Thymus (tissue), 11 donors: Measurements from ENCODE around the gene CDHR2. TPM values are rescaled to one million over a fixed set of nuclear protein-coding genes. Genes with fewer than 3 reads are reported as not detected.

Source experiments
- DNase-seq, 9 donors: peaks; one replicate each; pipeline ENCODE4 v3.0.0-alpha.2; 2013; ENCODE audit warnings: low spot score in 9 of 9, low read depth in 6 of 9, missing footprints in 1 of 9
- H3K27ac ChIP-seq, 2 donors: one replicate each; pipeline ENCODE4 v1.5.1; 2013; ENCODE audit warnings: control low read depth in 1 of 2, low read depth in 1 of 2, low read length in 1 of 2, mild to moderate bottlenecking in 1 of 2, moderate library complexity in 1 of 2
- H3K27me3 ChIP-seq, 2 donors: one replicate each; pipeline ENCODE4 v1.5.1; 2013; ENCODE audit warnings: low read length in 1 of 2; ENCODE audit not compliant: control insufficient read depth in 2 of 2, insufficient read depth in 1 of 2
- H3K36me3 ChIP-seq, 2 donors: one replicate each; pipeline ENCODE4 v1.5.1; 2013; ENCODE audit warnings: low read length in 1 of 2, mild to moderate bottlenecking in 1 of 2, moderate library complexity in 1 of 2; ENCODE audit not compliant: control insufficient read depth in 2 of 2, insufficient read depth in 2 of 2
- H3K4me1 ChIP-seq, 2 donors: one replicate each; pipeline ENCODE4 v1.5.1; 2013; ENCODE audit warnings: low read length in 2 of 2; ENCODE audit not compliant: control insufficient read depth in 2 of 2, insufficient read depth in 2 of 2
- H3K4me3 ChIP-seq, 2 donors: one replicate each; pipeline ENCODE4 v1.5.1; 2013; ENCODE audit warnings: low read length in 2 of 2, control low read depth in 1 of 2, mild to moderate bottlenecking in 1 of 2
- H3K9me3 ChIP-seq, 2 donors: one replicate each; pipeline ENCODE4 v1.5.1; 2013; ENCODE audit warnings: low read length in 1 of 2, mild to moderate bottlenecking in 1 of 2; ENCODE audit not compliant: control insufficient read depth in 2 of 2, insufficient read depth in 1 of 2
- WGBS: extraction: QIAGEN DNeasy Blood & Tissue Kit; methylation state at CpG from one replicate; pipeline ENCODE4 v1.1.7; 2013; 5-methylcytosine and 5-hydroxymethylcytosine counted together
- polyA plus RNA-seq: library from polyadenylated mRNA; stranded (reverse); fragments of 200-250 nt; gene quantifications from one replicate; pipeline ENCODE4 v1.2.3, GENCODE V29; 2013
- total RNA-seq: library from RNA; stranded (reverse); fragments of 120-200 nt; gene quantifications from one replicate; pipeline ENCODE4 v1.2.4, GENCODE V29; 2013
- donor health status: healthy.

CDHR2 gene
- total and polyA plus RNA-seq, 2 donors: 0.07 to 0.33 TPM

DNA sequence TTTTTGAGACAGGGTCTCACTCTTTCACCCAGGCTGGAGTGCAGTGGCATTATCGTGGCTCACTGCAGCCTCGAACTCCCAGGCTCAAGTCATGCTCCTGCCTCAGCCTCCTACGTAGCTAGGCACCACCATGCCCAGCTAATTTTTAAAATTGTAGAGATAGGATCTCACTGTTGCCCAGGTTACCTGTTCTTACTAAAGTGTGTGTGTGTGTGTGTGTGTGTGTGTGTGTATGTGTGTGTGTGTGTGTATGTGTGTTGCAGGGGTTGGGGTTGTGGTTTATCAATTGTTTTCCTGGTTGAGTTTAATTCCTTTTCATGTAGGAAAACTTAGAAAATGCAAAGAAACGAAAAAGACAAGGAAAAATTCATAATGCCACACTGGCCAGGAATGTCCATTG lies 33.7 kb upstream of the CDHR2 start:
- Histone ChIP-seq H3K36me3 (no peaks in the 10 kb centered on the region), H3K4me3 (no peak overlapping the region), H3K27ac (no peak overlapping the region), H3K4me1 (no peaks in the 10 kb centered on the region), H3K9me3 (no peaks in the 10 kb centered on the region), H3K27me3 (no peaks in the 10 kb centered on the region)
- WGBS: 90% methylated on average over 4 of the region's 4 CpGs
- DNase-seq: no peak

DNA sequence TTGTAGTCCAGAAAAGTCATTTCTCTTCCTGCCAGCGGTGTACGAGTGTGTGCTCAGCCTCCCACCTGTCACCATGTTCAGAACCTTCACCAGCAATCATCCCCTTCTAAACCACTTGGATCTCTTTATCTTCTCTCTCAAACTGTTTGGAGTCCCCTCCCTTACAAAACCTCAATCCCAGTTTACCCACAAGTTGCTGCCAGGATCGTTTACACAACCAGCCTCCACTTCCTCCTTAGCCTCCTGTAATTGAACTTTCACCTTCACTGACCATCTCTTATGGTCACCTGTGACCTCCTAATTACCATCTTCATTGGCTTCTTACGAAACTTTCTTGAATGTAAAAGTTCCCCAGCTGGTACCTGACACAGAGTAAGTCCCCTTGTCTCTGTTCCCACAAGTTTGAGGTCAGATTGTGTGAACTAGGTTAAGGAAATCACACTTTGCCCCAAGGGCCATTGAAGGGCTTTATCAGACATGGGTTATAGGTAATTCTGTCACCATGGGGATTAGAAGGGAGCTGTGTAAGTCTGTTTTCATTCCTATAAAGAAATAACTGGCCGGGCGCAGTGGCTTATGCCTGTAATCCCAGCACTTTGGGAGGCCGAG lies 32.0 kb upstream of the CDHR2 start:
- no peak overlapping the region for H3K27ac ChIP-seq
- H3K36me3 ChIP-seq: no peaks in the 10 kb centered on the region
- 70% methylated on average over 7 of the region's 7 CpGs for WGBS
- H3K4me3 ChIP-seq: no peak overlapping the region
- no peaks in the 10 kb centered on the region for H3K4me1 ChIP-seq
- DNase-seq: no peak
- no peaks in the 10 kb centered on the region for H3K9me3 ChIP-seq
- H3K27me3 ChIP-seq: no peaks in the 10 kb centered on the region

DNA sequence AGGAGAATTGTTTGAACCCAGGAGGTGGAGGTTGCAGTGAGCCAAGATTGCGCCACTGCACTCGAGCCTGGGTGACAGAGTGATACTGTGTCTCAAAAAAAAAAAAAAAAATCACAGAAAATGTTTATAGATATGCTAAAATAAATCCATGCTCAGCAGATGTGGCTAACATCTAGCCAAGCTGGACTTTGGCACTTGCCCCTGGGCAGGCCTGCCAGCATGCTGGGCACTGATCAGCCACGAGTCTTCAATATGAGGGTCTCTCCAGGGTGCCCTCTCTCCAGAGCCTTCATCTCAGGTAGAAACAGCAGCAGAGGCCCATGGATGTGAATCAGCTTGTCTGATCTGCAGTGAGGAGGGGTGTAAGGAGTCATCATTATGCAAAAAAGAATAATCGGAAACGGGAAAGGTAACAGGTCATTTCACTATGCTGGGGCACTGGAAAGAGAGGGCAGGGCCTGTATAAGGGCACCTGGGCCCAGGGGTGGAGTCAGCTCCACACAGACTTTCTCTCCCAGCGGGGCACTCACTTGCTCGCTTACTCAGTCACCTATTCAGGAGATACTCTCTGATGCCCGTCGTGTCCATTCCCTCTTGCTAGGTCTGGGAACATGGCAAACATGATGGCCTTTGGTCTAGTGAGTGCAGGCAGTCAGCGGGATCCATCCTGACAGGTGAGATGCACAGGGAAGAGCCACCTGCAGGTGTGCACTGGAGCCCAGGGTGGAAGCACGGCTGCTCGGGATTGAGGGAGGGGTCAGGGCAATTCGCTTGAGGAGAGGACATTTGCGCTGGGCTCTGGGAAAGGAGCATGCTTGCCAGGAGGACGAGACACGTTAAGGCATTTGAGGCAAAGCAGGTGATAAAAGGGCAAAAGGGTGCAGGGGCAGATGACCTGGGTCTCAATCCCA lies 29.1 kb upstream of the CDHR2 start:
- H3K27me3 ChIP-seq: no peaks in the 10 kb centered on the region
- no peaks in the 10 kb centered on the region for H3K9me3 ChIP-seq
- no peak overlapping the region for H3K4me3 ChIP-seq
- H3K27ac ChIP-seq: no peak overlapping the region
- H3K4me1 ChIP-seq: no peaks in the 10 kb centered on the region
- H3K36me3 ChIP-seq: no peaks in the 10 kb centered on the region
- no peak for DNase-seq
- WGBS: 91% methylated on average over 16 of the region's 16 CpGs

DNA sequence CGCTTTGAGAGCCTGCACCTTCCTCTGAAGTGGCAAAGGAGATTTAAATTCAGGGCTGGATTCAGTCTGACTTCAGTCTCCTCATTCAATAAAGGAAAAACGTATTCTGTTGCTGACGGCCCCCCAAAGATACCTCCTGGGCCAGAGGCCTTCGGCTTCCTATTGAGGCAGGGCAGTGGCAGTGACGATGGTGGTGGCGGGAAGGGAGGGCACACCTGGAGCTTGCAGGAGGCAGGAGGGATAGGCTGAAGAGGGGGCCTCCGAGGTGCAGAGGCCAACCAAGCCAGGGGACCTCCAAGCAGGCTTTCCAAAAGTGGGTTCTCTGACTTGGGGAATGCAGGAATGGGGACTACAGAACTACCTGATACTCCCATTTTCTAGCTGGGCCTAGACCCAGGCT lies 27.9 kb upstream of the CDHR2 start:
- H3K36me3 ChIP-seq: peaks cover 5 to 6% of the 10 kb centered on the region in 2 donors
- 95% methylated on average over 7 of the region's 7 CpGs for WGBS
- DNase-seq: no peak
- H3K4me1 ChIP-seq: no peaks in the 10 kb centered on the region
- H3K9me3 ChIP-seq: no peaks in the 10 kb centered on the region
- H3K27ac ChIP-seq: no peak overlapping the region
- no peaks in the 10 kb centered on the region for H3K27me3 ChIP-seq
- no peak overlapping the region for H3K4me3 ChIP-seq

DNA sequence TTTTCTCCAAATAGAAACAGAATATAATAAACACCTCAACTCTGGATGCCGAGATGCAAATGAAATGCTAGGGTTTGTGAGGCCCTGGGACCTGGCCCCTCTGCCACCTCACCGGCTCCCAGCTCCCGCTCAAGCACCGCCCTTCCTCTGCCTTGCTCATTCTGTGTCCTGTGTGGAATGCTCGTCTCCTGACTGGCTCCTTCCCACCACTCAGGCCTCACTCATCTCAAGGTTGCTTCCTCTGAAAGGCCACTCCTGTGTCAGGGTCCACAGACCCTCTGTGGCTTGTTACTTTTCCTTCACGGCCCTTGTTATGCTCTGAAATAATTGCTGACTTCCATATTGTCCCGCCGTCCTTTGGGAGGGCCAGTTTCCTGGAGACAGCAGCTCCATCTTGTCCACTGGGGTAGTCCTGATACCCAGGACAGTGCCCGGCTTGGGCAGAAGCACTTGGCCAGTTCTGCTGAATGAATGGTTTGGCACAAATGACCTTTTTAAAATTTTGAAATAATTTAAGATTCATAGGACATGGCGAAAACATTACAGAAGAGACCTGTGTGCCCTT lies 27.4 kb upstream of the CDHR2 start:
- peaks cover 7 to 10% of the 10 kb centered on the region in 2 donors for H3K36me3 ChIP-seq
- no peak overlapping the region for H3K4me3 ChIP-seq
- WGBS: 93% methylated on average over 10 of the region's 10 CpGs
- no peaks in the 10 kb centered on the region for H3K4me1 ChIP-seq
- no peak overlapping the region for H3K27ac ChIP-seq
- no peaks in the 10 kb centered on the region for H3K27me3 ChIP-seq
- DNase-seq: no peak
- H3K9me3 ChIP-seq: no peaks in the 10 kb centered on the region

DNA sequence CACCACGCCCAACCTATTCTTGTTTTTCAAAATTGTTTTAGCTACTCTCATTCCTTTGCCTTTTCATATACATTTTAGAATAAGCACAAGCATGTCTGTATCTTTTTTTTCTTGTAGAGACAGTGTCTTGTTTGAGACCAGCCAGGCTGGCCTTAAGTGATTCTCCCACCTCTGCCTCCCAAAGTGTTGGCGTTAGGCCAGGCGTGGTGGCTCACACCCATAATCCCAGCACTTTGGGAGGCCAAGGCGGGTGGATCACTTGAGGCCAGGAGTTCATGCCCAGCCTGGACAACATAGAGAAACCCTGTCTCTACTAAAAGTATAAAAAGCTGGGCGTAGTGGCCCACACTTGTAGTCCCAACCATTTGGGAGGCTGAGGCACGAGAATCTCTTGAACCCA lies 25.0 kb upstream of the CDHR2 start:
- no peak overlapping the region for H3K4me3 ChIP-seq

DNA sequence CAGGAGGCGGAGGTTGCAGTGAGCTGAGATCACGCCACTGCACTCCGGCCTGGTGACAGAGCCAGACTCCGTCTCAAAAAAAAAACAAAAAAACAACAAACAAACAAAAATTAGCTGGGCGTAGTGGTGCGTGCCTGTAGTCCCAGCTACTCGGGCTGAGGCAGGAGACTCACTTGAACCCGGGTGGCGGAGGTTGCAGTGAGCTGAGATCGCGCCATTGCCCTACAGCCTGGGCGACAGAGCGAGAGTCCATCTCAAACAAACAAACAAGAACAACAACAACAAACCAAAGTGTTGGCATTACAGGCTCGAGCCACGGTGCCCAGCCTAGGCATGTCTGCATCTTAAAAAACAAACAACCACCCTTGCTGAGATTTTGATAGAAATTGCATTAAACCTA lies 24.2 kb upstream of the CDHR2 start:
- Histone ChIP-seq H3K27ac (no peak overlapping the region), H3K36me3 (peaks cover 35 to 41% of the 10 kb centered on the region in 2 donors), H3K4me1 (peaks cover 4 to 27% of the 10 kb centered on the region in 2 donors), H3K27me3 (no peaks in the 10 kb centered on the region), H3K4me3 (no peak overlapping the region), H3K9me3 (peaks cover 0 to 7% of the 10 kb centered on the region in 2 donors)
- DNase-seq: no peak
- 95% methylated on average over 15 of the region's 15 CpGs for WGBS

More for the DNA sequence above, 25.0 kb upstream of the CDHR2 start:
- no peaks in the 10 kb centered on the region for H3K27me3 ChIP-seq
- no peak for DNase-seq
- H3K36me3 ChIP-seq: peaks cover 27 to 33% of the 10 kb centered on the region in 2 donors
- no peak overlapping the region for H3K27ac ChIP-seq
- H3K9me3 ChIP-seq: no peaks in the 10 kb centered on the region
- 98% methylated on average over 6 of the region's 6 CpGs for WGBS
- H3K4me1 ChIP-seq: peaks cover 2 to 19% of the 10 kb centered on the region in 2 donors

DNA sequence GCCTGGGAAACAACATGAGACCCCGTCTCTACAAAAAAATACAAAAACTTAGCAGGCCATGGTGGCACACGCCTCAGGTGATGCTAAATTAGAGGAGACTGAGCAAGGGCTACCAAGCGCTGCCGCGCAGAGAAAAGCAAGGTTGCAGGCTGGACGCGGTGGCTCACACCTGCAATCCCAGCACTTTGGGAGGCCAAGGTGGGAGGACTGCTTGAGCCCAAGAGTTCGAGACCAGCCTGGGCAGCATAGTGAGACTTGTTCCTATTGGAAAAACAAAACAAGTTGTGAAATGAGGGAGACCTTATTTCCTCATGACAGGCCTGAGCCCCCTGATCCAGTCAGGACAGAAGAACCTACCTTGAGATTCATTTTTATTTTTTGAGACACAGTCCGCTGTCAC lies 23.5 kb upstream of the CDHR2 start:
- Histone ChIP-seq H3K4me3 (no peak overlapping the region), H3K27me3 (no peaks in the 10 kb centered on the region), H3K4me1 (peaks cover 4 to 31% of the 10 kb centered on the region in 2 donors), H3K9me3 (peaks cover 2 to 14% of the 10 kb centered on the region in 2 donors), H3K27ac (no peak overlapping the region), H3K36me3 (peaks cover 41 to 45% of the 10 kb centered on the region in 2 donors)
- WGBS: 94% methylated on average over 9 of the region's 9 CpGs
- DNase-seq: no peak

DNA sequence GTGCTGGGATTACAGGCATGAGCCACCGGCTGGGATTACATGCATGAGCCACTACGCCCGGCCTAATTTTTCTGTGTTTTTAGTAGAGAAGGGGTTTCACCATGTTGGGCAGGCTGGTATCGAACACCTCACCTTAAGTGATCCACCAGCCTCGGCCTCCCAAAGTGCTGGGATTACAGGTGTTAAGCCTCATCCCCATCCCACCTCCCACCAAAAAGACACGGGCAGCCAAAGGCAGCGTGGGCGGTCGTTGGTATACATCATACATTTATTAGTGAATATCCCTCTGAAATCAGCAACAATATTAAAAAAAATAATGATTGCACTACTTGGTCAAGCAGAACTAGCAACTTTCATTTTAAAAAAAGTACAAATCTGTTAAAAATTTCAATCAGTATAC lies 22.7 kb upstream of the CDHR2 start:
- Histone ChIP-seq H3K9me3 (peaks cover 6 to 22% of the 10 kb centered on the region in 2 donors), H3K27me3 (no peaks in the 10 kb centered on the region), H3K4me1 (peaks cover 8 to 39% of the 10 kb centered on the region in 2 donors), H3K36me3 (peaks cover 49 to 52% of the 10 kb centered on the region in 2 donors), H3K27ac (no peak overlapping the region), H3K4me3 (no peak overlapping the region)
- DNase-seq: no peak
- 98% methylated on average over 9 of the region's 9 CpGs for WGBS
